HG03439 (cell line): Measurements from ENCODE around the gene FLYWCH1.

Experiments
- ATAC-seq: cut with Tn5 transposase; IDR thresholded peaks from one replicate; pipeline ENCODE4 v1.9.1; 2021; ENCODE audit warnings: mild to moderate bottlenecking, moderate library complexity; ENCODE audit not compliant: unreplicated experiment

The FLYWCH1 gene

DNA sequence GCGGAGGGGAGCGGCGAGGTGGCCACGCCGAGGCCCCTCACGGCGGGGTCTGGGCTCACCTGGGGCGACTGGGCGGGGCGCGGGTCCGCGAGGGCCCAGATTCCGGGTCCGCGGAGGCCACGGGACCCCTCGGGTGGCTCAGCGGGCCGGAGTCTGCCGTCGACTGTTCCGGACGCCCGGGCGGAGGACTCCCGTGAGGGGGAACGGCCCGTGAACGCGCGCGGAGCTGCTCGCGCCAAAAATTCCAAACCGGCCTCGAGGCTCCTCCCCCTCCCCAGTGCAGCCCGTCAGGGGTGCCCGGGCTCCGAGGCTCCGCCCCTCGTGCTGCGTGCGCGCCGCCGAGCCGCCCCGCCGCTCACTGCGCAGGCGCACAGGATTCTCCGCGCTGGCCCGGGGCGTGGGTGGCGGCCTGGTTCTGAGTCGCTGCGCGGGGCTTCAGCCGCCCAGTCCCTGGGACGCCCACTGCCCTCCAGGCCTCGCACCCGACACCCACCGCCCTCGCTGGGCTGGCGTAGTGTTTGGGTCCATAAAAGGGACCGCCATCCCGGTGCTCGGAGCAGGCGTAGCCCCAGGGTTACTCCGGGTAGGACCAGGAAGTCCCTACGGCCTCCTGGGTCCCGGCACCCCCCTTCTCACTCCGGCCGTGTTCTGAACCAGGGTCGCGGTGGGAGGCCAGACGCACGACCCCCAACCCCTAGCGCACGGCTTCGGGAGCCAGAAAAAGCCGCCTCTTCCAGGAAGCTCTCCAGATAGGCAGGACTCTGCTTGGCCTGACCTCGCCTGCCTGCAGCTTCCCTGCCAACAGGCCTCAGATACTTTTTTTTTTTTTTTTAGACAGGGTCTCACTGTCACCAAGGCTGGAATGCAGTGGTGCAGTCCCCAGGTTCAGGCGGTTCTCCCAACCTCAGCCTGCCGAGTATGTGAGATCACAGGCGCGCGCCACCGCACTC, 68.8 kb downstream of the FLYWCH1 start, which contains the start of gene PKMYT1:
Gene PKMYT1, minus strand, starts transcription at position 220 of the 950 bp plus-strand sequence. CDS start 789 bp downstream, outside the sequence.
- peak; percentile 50 for ATAC-seq

DNA sequence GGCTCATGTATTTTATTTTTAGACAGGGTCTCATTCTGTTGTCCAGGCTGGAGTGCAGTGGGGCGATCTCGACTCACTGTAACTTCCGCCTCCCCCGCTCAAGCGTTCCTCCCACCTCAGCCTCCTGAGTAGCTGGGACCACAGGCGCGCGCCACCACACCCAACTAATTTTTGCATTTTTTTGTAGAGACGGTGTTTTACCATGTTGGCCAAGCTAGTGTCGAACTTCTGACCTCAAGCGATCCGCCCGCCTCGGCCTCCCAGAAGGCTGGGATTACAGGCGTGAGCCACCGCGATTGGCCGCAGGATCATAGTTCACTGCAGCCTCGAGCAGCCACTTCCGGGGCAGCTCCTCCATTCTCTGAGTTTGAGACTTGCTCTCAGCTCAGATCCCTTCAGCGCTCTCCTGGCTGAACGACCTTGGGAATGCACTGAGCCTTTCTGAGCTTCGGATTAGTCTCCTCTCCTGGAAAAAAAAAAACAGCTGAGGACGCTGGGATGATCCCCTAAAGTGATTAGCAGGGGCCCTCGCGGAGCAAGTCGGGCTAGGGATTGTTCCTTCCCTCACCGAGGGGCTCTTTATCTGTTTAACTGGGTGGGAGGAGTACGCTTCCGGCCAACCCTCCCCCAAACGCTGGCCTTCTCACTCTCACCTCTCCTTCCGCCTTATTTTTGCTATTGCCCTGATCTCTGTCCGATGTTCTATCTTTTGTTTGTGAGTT, 69.6 kb downstream of the FLYWCH1 start:
- no peak for ATAC-seq

DNA sequence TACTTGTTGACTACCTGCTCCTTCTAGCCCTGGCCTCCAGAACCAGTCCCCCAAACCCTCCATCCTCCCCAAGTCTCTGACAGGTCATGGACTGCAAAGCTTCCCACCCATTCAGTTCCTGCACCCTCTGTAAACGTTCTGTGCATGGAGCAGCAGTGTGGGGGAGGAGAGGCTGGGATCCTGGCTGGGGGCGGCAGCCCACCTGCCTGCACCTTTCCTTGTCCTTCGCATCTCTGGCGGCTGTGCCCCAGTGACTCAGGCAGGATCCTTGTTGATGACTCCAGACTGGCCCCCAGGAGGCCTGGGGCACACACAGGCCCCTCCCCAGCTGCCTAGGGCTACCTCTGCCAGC, 70.1 kb downstream of the FLYWCH1 start:
- ATAC-seq, result no peak

DNA sequence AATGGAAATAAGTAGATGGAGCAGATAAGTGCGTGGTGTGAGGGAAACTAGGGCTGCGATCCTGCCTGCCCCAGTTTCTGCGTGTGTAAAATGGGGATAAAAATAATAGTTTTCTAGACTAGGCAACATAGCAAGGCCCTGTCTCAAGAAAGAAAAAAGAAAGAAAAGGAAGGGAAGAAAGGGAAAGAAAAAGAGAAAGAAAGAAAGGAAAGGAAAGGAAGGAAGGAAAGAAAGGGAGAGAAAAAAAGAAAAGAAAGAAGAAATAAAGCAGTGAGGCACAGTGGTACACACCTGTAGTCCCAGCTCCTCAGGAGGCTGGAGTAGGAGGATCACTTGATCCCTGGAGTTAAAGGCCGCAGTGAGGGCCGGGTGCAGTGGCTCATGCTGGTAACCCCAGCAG, 70.7 kb downstream of the FLYWCH1 start:
- no peak for ATAC-seq

DNA sequence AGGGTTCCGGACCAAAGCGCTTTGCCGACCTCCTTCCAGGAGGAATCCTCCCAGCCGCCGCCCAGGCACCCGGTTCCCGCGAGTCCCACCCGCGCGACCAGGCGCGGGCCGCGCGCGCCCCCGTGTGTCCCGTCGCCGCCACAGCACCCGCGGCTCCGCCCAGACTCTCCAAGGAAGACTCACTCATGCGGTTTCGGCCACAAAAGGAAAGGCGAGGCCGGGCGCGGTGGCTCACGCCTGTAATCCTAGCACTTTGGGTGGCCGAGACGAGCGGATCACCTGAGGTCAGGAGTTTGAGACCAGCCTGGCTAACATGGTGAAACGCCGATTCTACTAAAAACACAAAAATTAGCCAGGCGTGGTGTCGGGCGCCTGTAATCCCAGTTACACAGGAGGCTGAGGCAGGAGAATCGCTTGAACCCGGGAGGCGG, 72.0 kb downstream of the FLYWCH1 start:
- peak; percentile 42 for ATAC-seq

DNA sequence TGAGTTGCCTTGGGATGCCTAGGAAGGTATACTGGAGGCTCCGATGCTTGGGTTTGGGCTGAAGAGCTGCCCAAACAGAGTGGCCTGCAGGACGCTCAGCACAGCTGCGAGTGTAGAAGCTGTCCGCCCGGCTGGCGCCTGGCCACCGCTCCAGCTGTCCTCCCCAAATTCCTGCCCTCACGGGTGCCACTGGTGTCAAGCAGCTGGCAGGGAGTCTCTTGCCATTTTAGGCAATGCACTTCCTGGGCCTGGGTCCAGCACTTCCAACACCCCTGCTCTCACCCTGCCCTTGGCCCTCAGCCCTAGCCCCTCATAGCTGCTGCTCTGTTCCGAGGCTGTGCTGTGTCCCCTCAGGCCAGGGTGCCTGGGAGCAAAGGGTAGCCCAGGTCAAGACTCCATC, 73.7 kb downstream of the FLYWCH1 start:
- ATAC-seq, result no peak

DNA sequence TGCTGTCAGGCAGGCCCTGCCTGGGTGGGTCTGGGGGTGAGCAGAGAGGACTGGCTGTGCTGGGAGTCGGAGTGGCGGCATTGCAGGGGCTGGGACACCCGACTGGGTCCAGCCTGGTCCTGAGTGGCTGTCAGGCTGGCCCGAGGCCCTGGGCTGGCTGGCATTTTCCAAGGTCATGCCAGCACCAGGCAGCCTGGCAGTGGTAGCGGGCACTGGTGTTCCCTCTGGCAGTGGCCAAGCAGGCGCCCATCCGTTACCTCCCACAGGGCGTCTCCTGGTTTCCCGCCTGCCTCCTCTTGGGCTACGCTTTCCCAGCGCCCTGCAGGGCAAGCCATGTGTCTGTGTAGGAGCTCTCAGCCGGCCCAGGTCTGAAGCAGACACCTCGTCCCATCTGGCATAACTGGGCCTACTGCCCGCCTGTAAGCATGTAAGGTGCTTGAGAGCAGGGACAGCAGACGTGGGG, 74.2 kb downstream of the FLYWCH1 start:
- no peak for ATAC-seq

DNA sequence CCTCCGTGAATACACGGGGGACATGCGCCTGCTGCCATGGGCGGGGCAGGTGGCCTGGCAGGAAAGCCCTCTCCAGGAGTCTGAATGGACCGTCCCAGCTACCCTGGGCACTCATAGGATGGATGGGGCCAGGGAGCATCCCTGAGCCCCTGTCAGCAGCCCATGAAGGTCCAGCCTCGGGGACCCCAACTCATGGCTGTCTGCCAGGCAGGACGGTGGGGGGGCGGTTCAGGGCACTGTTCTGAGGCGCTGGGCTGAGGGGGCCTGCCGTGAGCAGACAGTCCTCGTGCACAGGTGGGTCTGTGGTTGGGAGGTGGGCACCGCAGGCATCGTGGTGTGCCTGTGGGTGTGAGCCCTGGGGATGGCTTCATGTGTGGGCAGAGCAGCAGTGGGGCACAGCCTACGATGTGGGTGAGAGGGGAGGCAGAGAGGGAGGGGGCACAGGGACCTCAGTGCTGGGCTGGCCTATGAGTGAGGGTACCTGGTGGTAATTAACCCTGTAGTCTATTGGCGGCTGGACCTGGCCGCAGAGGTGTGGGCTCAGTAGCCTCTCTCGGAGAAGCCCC, 75.0 kb downstream of the FLYWCH1 start:
- ATAC-seq, result no peak

DNA sequence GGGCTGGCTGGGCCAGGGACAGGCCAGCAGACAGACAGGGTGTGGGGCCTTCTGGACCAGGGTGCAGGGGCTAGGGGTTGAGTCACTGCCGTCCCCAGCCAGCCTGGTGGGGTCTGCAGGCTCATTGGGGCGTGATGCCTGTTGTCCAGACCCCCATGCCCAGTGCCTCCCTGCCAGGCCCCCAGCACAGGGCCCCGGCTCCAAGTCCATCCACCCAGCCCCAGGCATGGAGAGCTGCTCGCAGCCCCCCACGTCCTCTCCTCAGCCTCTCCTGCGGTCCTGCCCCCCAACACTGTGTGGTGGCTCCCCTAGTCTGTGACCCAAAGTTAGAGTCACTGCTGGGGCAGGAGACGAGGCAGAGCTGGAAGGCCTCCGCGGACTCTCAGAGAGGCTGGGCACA, 75.6 kb downstream of the FLYWCH1 start:
- no peak for ATAC-seq

DNA sequence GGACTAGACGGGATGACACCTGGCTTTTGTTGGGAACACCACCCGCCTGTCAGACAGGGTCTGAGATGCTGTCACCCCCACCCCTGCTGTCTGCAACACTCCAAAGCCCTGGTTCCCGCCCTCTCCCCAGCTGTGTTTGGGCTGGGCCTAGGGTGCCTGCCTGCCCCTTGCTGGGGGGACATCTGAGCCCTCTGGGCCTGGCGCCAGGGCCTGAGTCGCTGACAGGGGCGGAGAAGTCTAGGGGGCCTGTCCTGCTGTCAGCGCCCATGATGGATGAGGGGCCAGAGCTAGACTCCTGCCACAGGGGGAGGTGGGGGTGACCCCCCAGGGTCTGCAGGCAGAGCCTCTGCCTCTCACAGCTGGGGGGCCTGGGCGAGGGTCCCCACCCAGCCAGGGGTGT, 76.1 kb downstream of the FLYWCH1 start:
- ATAC-seq, result no peak

DNA sequence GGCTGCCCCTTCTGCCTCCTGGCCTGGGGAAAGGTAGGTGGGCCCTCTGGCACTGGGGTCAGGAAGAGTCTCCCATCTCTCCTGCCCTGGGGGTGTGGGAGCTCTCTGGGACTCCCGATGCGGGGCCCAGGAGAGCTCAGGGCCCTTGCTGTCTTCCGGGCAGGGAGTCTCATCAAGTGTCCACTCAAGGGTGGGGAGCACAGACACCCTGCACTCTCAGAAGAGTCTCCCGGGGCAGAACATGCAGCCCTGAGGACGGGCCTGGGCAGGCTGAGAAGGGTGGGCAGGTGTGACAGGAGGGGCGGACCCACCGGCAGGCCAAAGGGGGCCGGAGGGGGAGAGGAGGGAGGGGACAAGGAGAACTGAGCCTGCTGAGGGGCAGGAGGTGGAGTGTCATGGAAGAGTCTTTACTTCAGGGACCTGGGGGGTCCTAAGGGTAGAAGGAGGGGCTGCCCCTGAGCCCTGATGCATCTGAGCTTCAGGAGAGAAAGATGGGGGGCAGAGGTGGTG, 76.9 kb downstream of the FLYWCH1 start:
- no peak for ATAC-seq

DNA sequence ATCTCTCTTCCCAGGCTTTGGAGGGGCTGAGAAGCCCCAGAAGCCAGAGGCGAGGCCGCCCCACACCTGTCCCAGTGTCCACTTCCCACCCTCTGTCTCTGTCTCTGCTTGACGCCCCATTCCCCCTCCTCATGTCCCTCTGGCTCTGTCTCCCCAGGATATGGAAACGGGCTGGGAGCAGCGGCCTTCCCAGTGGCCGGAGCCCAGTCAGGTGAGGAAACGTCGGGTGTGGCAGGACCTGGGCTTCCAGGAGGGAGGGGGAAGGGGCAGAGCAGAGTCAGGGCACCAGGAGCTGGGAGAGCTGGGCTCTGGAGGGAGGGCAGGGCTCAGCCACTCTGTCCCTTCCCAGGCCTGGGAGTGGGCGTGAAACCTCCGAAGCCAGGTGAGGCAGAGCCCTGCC, 79.2 kb downstream of the FLYWCH1 start:
- ATAC-seq, result no peak

DNA sequence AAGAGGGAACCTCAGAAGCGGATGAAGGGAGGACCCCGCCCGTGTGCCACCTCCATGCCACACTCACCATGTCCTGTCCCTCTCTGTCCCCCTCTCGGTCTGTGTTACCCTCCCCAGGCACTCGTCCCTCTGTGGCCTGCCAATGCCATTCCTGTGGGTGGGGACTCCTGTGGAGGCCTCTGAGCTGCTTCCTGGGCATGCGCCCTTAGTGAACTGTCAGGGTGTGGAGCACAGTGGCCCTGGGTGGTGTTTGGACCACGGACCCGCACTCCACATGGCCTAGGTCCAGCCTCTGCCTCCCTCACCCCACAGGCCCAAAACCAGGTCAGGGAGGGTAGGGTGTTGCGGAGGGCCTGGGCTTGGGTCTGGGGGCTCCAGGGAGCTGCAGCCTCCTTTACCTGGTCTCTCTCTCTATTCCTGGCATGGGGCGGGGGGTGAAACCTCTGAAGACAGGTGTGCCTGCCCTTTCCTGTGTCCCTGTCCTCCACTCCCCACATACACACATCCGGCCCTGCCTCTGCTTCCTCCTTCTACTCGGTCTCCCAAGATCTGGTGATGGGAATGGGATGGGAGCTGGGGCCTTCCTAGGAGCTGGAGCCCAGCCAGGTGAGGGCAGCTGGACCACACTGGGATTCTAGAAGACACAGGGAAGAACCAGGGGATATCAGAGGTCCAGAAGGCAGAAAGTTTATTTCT, 80.0 kb downstream of the FLYWCH1 start:
- ATAC-seq, result no peak

DNA sequence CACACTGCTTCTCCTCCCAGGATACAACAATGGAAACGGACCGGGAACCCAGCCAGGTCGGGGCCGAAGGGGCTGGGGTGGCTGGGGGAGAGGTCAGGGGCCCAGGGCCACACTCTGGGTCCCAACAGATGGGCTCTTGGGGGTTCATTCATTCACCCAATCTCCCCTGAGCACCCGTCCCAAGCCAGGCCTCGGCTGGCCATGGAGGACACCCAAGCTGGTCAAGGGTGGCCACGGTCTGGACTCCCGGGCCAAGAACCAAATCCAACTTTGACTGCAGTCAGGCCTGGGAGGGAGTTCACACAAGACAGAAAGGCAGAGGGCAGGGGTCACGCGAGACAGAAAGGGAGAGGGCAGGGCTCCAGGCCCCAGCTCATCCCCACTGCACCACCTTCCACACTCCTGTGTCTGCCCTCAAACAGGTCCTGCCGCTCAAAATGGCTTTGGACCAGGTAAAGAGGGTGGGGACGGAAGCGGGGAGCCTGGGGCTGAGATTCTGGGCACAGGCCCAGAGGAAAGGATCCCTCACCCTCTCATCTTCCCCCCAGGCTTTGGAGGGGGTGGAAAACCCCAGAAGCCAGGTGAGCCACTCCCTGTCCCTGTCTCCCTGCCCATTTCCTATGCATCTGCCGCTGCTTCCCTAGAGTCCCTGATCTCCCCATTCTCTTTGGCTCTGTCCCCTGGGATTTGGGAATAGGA, 80.8 kb downstream of the FLYWCH1 start:
- ATAC-seq, result no peak

DNA sequence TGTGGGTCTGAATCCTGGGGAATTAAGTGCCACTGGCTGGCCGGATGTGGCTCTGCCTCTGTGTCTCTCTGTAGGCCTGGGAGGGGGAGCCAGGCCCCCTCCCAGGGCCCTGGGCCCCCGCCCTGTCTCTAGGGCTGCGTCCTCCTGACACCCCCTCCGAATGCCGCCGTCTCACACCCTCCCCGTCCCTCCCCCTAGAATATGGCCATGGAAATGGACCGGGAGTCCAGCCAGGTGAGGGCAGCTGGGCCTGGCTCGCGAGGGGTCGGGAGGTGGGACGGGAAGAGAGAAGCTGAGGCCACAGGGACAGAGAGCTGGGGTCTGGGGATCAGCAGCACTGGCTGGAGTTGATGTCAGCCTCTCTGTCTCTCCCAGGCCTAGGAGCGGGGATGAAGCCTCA, 84.6 kb downstream of the FLYWCH1 start:
- ATAC-seq, result no peak

DNA sequence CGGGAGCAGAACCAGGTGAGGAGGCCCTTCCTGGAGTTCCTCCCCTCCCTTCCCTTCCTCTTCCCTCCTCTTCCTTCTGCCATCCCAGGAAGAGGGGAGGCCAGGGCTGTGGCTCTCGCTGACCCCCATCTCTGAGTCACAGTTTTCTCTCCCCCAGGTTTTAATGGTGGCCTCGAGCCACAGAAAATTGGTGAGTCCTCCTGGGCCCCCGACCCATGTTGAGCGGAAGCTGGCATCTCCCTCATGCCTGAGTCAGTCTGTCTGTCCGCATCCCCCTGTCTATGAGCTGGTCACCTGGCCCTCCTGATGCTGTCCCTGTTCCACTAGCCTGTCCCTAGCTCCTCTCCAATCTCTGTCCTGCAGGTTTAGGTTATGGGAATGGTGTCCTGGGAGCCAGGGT, 88.2 kb downstream of the FLYWCH1 start:
- no peak for ATAC-seq

DNA sequence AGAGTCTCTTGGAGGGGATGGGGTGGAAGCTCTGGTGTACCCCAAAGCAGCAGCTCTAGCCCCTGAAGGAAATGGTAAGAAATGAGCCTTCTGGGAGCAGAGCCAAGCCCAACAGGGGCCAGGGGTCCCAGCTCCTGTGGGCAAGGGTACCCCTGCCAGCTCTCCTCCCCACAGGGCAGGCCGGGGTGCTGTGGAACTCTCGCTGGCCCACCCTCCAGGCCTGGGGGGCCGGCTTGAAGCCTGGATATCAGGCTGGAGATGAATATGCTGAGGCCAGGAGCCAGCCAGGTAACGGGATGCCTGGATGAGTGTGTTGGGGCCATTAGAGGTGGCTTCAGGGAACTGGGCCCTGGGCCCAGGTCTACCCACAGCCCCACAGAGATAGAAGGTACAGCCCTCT, 88.8 kb downstream of the FLYWCH1 start:
- ATAC-seq, result no peak
